GM12874 (cell line): ENCODE results near the gene CYGB.

ENCODE experiments used
- CTCF ChIP-seq: IDR thresholded peaks from 2 replicates; pipeline ENCODE4 v1.5.1; 2011; ENCODE audit warnings: low read depth, mild to moderate bottlenecking, control low read depth, low read length, moderate library complexity; ENCODE audit not compliant: insufficient read depth

Gene CYGB

GRCh38 chr17:76572201-76572910, 34.8 kb upstream of the CYGB start:
- no peak for TF ChIP-seq CTCF

- no peak for TF ChIP-seq CTCF
Observed at GRCh38 chr17:76570877-76571471, 33.5 kb upstream of the CYGB start.

- no peak for TF ChIP-seq CTCF
Observed at GRCh38 chr17:76570457-76570856, 32.9 kb upstream of the CYGB start.

DNA sequence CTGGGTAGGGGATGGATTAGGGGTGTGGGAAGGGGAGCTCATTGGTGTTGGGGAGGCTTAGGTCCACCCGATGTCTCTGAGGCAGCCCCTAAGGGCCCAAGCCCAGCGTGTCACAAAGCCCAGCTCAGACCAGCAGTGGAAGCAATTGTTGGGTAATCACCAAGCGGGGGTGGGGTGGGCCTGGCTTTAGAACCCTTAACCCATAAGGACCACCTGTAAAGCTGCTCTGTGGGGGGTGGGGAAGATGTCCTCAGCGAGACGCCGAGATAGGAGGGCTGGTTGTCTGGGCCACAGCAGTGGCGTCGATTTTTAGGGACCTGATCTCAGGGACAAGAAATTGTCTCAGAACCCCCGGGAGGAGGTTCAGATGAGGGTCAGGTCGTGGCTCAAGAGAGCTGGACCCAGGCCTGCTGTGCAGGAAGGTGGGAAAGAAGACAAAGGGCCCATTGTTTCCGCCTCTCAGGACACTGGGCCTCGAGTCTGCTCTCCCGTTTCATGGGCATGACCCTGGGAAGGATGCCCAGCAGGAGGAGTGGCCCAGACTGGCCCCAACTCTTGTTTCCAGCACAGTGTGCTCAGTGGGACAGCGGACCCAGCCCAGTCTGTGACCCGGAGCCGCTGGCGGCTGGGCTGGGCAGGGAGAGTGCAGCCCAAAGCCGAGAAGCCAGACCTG, 32.2 kb upstream of the CYGB start:
- no peak for TF ChIP-seq CTCF

DNA sequence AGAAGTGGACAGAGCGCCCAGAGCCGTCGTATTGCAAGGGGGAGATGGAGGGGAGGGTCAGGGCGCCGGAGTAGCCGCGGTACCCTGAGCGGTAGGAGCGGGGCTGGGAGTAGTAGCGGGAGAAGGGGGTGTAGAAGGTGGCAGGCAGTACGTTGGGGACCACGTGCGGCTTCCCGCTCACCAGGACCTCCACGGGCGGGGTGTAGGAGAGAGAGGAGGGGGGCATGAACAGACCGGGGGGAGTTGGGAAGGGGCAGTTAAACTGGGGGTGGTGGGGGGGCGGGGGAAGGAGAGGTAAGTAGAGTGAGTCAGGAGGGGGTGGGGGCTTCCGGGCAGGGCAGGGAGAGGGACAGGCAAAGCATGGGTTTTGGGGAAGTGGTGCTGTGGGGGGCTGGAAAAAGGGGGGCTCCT, 31.3 kb upstream of the CYGB start:
- TF ChIP-seq CTCF, result no peak

GRCh38 chr17:76567634-76568432, 30.3 kb upstream of the CYGB start:
- TF ChIP-seq CTCF, result no peak

DNA sequence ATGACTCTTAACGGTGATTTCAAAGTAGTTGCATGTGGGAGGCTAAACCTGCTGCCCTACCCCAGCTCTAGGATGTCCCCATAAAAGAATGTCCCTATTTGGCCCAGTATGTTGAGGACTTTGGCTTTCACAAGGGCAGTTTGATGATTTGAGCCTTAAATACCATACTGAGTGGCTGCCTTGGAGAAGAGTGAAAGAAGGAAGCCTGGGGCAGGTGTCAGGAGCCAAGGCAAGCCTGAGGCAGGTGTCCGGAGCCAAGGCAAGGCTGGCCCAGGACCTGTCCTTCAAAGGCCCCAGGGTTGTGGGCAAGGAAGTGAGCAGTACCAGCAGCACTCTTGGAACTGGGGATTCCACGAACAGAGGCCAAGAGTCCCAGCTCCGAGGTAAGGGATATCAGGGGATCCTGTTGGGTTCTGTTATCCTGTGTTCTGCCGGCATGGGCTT, 29.5 kb upstream of the CYGB start:
- TF ChIP-seq CTCF, result no peak
